ENCODE results near the gene PPP1CB.
A peak's percentile ranks its signal among the peaks of the same experiment; 100 is the strongest.

PPP1CB gene

GRCh38 chr2:28751252-28751955 lies at the start of gene PPP1CB:
PPP1CB (plus strand) TSS chr2:28751830; CDS start chr2:28752125, 295 bp downstream.
- intact Hi-C loops (cut with DNase I): loop anchor here (5.0 kb wide), 2 partner anchors 44 to 366 kb away; partner anchors contain the start of gene CLIP4

GRCh38 chr2:28702415-28702861 lies 49.2 kb upstream of the PPP1CB start:
- intact Hi-C loops (cut with DNase I): no loop called here
- peak in 3 of 10 donors; percentile 21 to 38 (median 30) for DNase-seq

More at GRCh38 chr2:28751252-28751955, at the start of gene PPP1CB:
- peak; percentile 87 to 99 (median 94) for DNase-seq

- no peak for DNase-seq
- intact Hi-C loops (cut with DNase I): no loop called here
Measured at GRCh38 chr2:28702878-28703277, 48.8 kb upstream of the PPP1CB start.

- intact Hi-C loops (cut with DNase I): loop anchor here (5.0 kb wide), 1 partner anchor 48 kb away; the partner anchor contains the start of gene PPP1CB
- DNase-seq: no peak
Measured at GRCh38 chr2:28704621-28705020, 47.0 kb upstream of the PPP1CB start.

- intact Hi-C loops (cut with DNase I): loop anchor here (5.0 kb wide), 1 partner anchor 46 kb away; the partner anchor contains the start of gene PPP1CB
- no peak for DNase-seq
Measured at GRCh38 chr2:28705751-28706440, 45.7 kb upstream of the PPP1CB start.

- intact Hi-C loops (cut with DNase I): loop anchor here (5.0 kb wide), 1 partner anchor 45 kb away; the partner anchor contains the start of gene PPP1CB
- DNase-seq: peak in 4 of 10 donors; percentile 17 to 37 (median 28)
Measured at GRCh38 chr2:28707592-28707991, 44.0 kb upstream of the PPP1CB start.

GRCh38 chr2:28709101-28709500 lies 42.5 kb upstream of the PPP1CB start:
- intact Hi-C loops (cut with DNase I): loop anchor here (5.0 kb wide), 1 partner anchor 43 kb away; the partner anchor contains the start of gene PPP1CB
- no peak for DNase-seq

GRCh38 chr2:28710545-28710944 lies 41.1 kb upstream of the PPP1CB start:
- DNase-seq: no peak
- intact Hi-C loops (cut with DNase I): no loop called here

GRCh38 chr2:28713577-28714298 lies 37.9 kb upstream of the PPP1CB start:
- DNase-seq: no peak
- intact Hi-C loops (cut with DNase I): no loop called here

GRCh38 chr2:28716265-28716865 lies 35.3 kb upstream of the PPP1CB start:
- intact Hi-C loops (cut with DNase I): no loop called here
- no peak for DNase-seq

GRCh38 chr2:28717339-28717758 lies 34.3 kb upstream of the PPP1CB start:
- peak in 1 of 10 donors; percentile 28 for DNase-seq
- intact Hi-C loops (cut with DNase I): no loop called here

- DNase-seq: no peak
- intact Hi-C loops (cut with DNase I): no loop called here
Measured at GRCh38 chr2:28720345-28720744, 31.3 kb upstream of the PPP1CB start.

GRCh38 chr2:28721601-28722191 lies 29.9 kb upstream of the PPP1CB start:
- no peak for DNase-seq
- intact Hi-C loops (cut with DNase I): no loop called here

GRCh38 chr2:28725021-28725711 lies 26.5 kb upstream of the PPP1CB start:
- DNase-seq: no peak

GRCh38 chr2:28726177-28726576 lies 25.5 kb upstream of the PPP1CB start:
- intact Hi-C loops (cut with DNase I): no loop called here
- DNase-seq: no peak

More at GRCh38 chr2:28725021-28725711, 26.5 kb upstream of the PPP1CB start:
- intact Hi-C loops (cut with DNase I): no loop called here

GRCh38 chr2:28729698-28730097 lies 21.9 kb upstream of the PPP1CB start:
- no peak for DNase-seq
- intact Hi-C loops (cut with DNase I): no loop called here

GRCh38 chr2:28730641-28731146 lies 20.9 kb upstream of the PPP1CB start:
- intact Hi-C loops (cut with DNase I): no loop called here
- DNase-seq: no peak

- DNase-seq: no peak
- intact Hi-C loops (cut with DNase I): no loop called here
Measured at GRCh38 chr2:28735511-28735910, 16.1 kb upstream of the PPP1CB start.

- intact Hi-C loops (cut with DNase I): no loop called here
- peak in 7 of 10 donors; percentile 19 to 86 (median 36) for DNase-seq
Measured at GRCh38 chr2:28736034-28736433, 15.6 kb upstream of the PPP1CB start.
